ENCODE measurements around the gene GMEB2. TPM values are rescaled to one million over a fixed set of nuclear protein-coding genes. Genes with fewer than 3 reads are reported as not detected.

The GMEB2 gene
- total RNA-seq, 1 experiment from 2014 or later: 22.0 TPM

DNA sequence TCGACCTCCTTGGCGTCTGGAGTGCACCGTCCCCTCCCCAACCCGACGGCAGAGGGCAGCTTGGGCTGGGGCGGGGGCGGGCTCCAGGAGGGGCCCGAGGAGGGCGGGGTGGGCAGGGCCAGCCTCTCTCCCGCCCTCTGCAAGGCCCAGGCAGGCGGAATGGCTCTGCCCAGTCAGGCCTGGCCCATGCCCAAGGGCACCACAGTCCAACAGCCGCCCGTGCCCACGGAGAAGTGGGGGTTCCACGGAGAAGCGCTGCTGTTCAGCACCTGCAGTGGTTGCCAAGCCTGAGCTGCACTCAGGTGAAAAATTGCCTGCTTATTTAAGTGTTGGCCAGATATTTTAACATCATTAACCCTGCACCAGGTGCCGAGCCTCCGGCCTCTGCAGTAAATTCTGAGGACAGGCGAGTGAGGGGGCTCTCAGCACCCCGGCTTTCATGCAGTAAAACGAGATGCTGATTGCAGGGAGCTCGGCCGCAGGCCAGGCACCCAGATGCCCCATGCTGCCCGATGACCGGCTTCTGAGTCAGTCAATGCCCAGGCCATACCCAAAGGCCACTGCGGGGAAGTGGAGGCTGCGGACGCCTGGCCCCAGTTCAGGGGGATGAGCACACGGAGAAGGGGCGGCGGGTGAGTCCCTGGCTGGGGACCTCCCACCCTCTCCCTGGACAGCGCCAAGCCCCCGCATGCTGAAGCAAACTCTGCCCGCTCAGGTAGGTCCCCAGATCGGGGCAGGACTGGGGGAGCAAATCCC, 79.0 kb downstream of the GMEB2 start, which contains the start of gene SRMS:
TSS of gene SRMS (minus strand) at position 25 of the 756 bp plus-strand sequence. CDS start 286 bp downstream, outside the sequence.
- DNase-seq (ENCODE audit: low read depth): no peak

DNA sequence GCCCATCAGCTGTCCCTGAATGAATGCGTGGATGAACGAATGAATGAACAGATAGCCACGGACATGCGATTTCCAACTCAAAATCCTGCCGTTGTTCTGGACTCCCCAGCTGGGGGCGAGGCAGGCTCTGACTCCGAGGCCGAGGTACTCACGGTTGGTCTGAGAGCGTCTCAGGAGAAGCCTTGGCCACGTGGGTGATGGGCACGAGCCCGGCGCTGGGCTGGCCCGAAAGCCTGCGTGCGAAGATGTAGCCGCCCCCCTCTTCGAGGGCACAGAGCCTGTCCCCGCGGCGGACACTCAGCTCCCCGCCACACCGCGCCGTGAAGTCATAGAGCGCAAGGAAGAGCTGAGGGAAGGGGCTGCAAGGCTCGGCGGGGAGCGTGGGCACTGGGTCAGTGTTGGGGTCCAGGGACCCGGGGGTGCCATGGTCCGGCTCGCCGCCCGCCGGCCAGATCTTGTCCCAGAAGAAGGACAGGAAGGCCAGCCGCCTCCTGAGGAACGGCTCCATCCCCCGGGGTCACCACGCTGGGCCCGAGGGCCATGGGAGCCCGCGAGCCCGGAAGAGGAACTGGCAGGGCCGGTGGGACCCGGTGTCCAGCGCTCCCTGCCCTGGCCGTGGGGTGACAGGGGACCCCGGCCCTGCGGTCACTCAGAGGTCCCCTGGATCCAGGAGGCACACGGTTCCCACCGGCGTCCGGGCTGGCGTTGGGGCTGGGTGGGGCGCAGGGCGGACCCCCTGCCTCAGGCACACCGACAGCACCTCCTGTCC, 79.8 kb downstream of the GMEB2 start:
- DNase-seq (ENCODE audit: low read depth): no peak

DNA sequence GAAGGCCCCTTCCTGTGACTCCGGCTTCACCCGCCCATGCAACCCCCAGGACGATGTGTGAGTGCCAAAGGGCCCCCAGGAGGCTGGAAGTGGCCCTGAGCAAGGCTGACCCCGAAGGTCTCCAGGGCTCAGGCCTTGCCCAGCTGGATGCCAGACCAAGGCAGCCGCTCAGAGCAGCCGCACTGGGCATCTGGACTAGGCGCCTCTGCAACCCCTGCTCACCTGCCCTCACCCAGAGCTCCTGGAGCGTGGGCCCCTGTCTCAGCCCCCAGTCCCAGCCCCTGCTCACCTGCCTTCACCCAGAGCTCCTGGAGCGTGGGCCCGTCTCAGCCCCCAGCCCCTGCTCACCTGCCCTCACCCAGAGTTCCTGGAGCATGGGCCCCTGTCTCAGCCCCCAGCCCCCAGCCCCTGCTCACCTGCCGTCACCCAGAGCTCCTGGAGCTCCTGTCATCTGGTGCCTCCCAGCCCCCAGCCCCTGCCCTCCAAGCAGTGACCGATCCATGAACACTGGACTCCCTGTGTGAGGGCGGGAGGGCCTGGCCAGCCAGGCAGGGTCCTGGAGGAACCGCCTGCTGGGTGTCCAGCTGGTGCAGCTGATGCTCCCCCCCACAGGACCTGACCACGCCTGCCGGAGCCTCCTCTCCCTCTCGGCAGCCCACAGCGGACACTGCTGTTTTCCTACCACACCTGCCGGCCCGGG, 80.5 kb downstream of the GMEB2 start:
- no peak for DNase-seq (ENCODE audit: low read depth)

GRCh38 chr20:63545814-63546213, 81.1 kb downstream of the GMEB2 start:
- DNase-seq (ENCODE audit: low read depth): no peak

GRCh38 chr20:63544958-63545516, 81.9 kb downstream of the GMEB2 start:
- DNase-seq (ENCODE audit: low read depth): peak; percentile 53

- no peak for DNase-seq (ENCODE audit: low read depth)
Measured at GRCh38 chr20:63544241-63544957, 82.5 kb downstream of the GMEB2 start.

DNA sequence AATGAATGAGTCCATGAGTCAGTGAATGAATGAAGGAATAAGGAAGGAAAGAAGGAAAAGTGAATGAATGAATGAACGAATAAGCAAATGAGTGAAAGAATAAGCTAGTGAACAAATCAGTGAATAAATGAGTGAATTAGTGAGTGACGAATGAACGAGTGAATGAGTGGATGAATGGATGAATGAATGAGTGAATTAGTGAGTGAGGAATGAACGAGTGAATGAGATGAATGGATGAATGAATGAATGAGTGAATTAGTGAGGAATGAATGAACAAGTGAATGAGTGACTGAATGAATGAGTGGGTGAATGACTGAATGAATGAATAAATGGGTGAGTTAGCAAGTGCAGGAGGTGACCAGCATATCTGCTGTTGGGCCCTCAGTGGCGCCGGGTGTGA, 83.2 kb downstream of the GMEB2 start:
- DNase-seq (ENCODE audit: low read depth): no peak

DNA sequence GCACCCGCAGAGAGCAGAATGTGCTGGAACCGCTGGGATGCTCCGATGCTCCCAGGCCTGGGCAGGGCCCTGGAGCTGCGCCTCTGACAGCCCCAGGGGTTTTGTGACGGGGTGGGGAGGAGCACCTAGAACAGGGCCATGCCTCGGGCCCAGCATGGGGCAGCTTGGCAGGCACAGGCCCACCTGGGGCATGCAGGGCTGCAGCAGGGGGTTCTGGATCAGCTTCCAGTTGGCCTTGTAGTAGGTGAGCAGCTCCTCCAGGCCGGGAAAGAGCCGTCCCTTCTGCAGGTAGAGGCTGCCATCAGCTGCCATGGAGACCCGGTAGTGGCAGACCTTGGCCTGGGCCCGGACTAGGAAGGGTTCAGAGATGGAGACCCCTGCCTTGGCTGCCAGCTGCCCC, 83.8 kb downstream of the GMEB2 start:
- no peak for DNase-seq (ENCODE audit: low read depth)

DNA sequence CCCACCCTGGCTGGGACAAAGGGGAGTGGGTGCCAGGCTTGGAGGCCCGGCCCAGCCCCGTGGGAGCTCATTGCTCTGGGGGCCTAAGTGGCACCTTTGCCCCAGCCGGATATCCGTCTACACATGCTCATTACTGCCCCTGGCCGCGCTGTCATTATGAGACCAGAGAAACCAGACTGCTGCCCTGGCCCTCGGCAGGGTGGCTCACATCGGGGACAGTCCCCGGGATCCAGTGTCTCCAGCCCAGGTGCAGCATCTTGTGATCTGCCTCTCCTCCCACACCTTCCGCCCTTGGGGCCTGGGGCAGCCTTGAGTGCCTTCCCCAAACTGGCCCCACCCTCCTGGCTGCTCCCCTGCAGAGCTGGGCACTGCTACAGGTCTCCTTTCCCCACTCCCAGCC, 84.2 kb downstream of the GMEB2 start:
- DNase-seq (ENCODE audit: low read depth): no peak

- DNase-seq (ENCODE audit: low read depth): no peak
Measured at GRCh38 chr20:63542031-63542559, 84.8 kb downstream of the GMEB2 start.

DNA sequence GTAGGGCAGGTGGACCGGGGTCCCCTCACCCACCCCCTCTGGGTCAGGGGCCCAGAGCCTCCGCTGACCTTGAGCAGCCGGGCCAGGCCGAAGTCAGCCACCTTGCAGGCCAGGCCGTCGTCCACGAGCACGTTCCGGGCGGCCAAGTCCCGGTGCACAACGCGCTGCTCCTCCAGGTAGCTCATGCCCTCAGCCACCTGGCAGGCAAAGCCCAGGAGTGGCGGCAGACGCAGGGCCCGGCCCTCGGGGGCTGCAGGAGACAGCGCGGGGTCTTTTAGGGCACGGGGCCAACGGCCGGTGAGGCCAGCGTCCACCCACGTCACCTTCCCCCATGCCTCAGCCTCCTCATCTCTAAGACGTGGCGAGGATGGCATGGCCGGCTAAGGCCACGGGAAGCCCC, 85.5 kb downstream of the GMEB2 start:
- DNase-seq (ENCODE audit: low read depth): no peak

GRCh38 chr20:63540417-63541186, 86.3 kb downstream of the GMEB2 start:
- no peak for DNase-seq (ENCODE audit: low read depth)

DNA sequence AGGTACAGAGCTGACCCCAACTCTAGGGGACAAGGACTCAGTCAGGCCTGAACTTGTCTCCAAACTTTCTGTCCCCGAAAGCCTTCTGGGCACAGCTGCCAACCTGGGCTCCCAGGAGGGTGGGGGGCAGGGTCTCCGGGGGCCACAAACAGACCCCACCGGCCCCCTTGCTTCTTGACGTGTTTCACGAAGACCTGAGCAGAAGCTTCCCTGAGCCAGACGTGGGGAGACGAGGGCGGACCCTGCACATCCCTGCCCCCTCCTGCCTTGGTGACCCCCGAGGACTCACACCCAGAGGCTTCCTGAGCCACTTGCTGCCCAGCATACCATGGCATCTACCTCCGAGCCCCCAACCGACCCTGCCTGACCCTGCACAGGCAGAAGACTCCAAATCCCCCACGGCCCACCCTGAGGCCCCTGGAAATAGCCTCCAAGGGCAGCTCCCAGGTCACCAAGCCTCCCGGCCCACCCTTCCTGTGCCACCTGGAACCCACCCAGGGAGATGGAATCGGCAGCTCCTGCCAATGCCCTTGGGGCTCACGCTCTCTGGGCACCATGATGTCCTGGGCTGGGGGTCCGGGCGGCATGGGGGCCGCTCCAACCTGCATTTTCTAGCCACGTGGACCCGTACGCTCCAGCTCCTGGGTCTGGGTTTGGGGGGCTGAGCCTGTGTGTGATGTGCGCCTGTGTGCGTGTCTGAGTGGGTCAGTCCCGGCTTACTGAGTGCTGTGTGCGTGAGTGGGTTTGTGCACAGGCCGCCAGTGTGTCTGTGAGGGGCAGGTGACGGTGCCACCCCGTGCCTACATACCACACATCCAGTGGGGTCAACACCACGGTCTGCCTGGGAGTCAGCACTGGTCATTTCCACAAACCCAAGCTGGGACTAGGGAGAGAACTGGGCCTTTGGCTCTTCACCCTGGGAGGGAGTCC, 87.2 kb downstream of the GMEB2 start:
- no peak for DNase-seq (ENCODE audit: low read depth)

DNA sequence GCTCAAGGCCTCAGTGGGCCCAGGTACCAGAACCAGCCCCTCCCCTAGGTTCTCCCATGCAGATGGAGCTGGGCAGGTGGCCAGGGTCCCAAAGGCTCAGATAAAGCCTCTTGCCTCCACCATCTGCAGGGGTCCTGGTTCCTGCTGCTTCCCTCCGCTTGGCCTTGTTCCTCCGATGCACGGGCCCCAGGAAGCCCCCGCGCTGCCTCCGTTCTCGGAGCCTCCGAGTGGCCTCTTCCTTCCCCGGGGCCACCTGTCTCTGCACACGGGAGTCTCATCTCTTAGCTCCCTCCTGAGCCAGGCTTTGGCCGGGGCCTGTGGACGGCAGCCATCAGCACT, 87.8 kb downstream of the GMEB2 start:
- DNase-seq (ENCODE audit: low read depth): no peak

DNA sequence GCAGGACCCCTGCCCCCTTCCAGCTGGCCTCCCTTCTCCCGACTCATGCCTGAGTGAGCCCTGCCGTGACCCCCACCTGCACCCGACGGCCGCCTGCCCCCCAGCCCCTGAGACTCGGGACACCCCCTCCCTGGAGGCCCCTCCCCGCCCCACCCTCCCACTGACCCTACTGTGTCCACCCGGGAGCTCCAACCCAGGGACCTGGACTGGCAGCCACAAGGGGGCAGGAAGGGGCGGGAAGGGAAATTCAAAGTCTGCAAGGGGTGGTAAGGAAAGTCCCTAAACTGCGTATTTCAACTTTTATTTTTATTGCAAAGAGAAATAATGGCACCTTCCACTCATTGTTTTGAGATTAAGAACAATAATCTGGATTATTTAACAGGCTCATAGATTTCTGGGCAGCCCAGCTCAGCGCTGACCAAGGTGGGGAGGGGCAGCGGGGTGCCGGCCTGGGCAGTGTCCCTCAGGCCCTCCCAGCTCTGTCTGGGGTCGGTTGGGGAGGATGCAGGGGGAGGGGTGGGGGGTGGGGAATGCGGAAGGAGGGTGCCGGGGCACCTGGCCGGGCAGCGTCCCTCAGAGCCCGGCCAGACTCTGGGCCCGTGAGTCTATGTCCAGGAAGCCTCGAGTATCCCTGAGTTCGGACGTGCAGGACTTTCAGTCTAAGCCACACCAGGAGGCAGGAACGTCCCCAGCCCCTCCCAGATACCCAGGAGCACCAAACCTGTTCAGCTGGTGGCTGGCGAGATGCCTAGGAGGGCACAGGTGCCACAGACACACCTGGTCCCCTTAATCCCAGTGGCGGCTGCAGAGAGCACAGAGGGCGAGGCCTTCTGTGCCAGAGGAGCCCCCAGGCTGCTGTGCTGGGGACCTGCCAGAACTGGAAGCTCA, 88.5 kb downstream of the GMEB2 start:
- peak; percentile 32 for DNase-seq (ENCODE audit: low read depth)

Measured in HT1080 (cell line).